Neural cell (in vitro differentiated cells): ENCODE data around the gene MEAF6. TPM values are rescaled to one million over a fixed set of nuclear protein-coding genes. Genes with fewer than 3 reads are reported as not detected.

Experiments
- H2AFZ ChIP-seq: fragments of 200-600, 300-800 bp; sonication (generic), shearing (Covaris generic); 2 replicates; pipeline ENCODE4 v1.6.0; 2014; ENCODE audit warnings: low read depth, mild to moderate bottlenecking, antibody characterized with exemption, low read length, moderate library complexity
- H3F3A ChIP-seq: fragments of 200-600 bp; shearing (Covaris generic); 2 replicates; pipeline ENCODE4 v1.6.1; 2016; ENCODE audit warnings: mild to moderate bottlenecking, moderate library complexity, mixed read lengths, antibody characterized with exemption, low read length; ENCODE audit not compliant: insufficient read depth, poor library complexity, severe bottlenecking
- H3K27ac ChIP-seq: fragments of 200-600, 300-800 bp; sonication (generic), shearing (Covaris generic); 2 replicates; pipeline ENCODE4 v1.5.1; 2014; ENCODE audit warnings: mild to moderate bottlenecking, low read length, moderate library complexity
- H3K27me3 ChIP-seq: fragments of 300-800, 200-600 bp; sonication (generic), shearing (Covaris generic); 2 replicates; pipeline ENCODE4 v1.6.0; 2014; ENCODE audit warnings: mild to moderate bottlenecking, low read depth, low read length, moderate library complexity; ENCODE audit not compliant: insufficient read depth
- H3K36me3 ChIP-seq: fragments of 300-800, 200-600 bp; sonication (generic), shearing (Covaris generic); 2 replicates; pipeline ENCODE4 v1.5.1; 2014; ENCODE audit warnings: mild to moderate bottlenecking, antibody characterized with exemption, low read length, moderate library complexity; ENCODE audit not compliant: insufficient read depth
- H3K4me2 ChIP-seq: fragments of 300-800, 200-600 bp; sonication (generic), shearing (Covaris generic); 2 replicates; pipeline ENCODE4 v1.6.0; 2014; ENCODE audit warnings: mild to moderate bottlenecking, low read length
- H3K4me3 ChIP-seq: fragments of 300-800, 200-600 bp; sonication (generic), shearing (Covaris generic); 2 replicates; pipeline ENCODE4 v1.5.1; 2014; ENCODE audit warnings: mild to moderate bottlenecking, low read length, moderate library complexity
- H3K79me2 ChIP-seq: fragments of 200-600 bp; shearing (Covaris generic); replicated peaks from 2 replicates; pipeline ENCODE4 v1.6.0; 2014; ENCODE audit warnings: mild to moderate bottlenecking, low read length, moderate library complexity; ENCODE audit not compliant: insufficient read depth
- H3K9ac ChIP-seq: fragments of 300-800, 200-600 bp; sonication (generic), shearing (Covaris generic); 2 replicates; pipeline ENCODE4 v1.6.1; 2016; ENCODE audit warnings: mild to moderate bottlenecking, low read length, mixed read lengths
- H3K9me2 ChIP-seq: fragments of 200-600 bp; shearing (Covaris generic); 2 replicates; pipeline ENCODE4 v1.6.1; 2016; ENCODE audit warnings: mild to moderate bottlenecking, low read length, mixed read lengths; ENCODE audit not compliant: insufficient read depth
- H3K9me3 ChIP-seq: fragments of 200-600, 300-800 bp; sonication (generic), shearing (Covaris generic); 2 replicates; pipeline ENCODE4 v1.6.1; 2016; ENCODE audit warnings: mild to moderate bottlenecking, mixed run types, low read length, moderate library complexity, mixed read lengths
- H4K20me1 ChIP-seq: fragments of 200-600 bp; shearing (Covaris generic); 2 replicates; pipeline ENCODE4 v1.6.1; 2016; ENCODE audit warnings: mild to moderate bottlenecking, mixed run types; ENCODE audit not compliant: insufficient read depth
- CTCF ChIP-seq: fragments of 450-650 bp; IDR thresholded peaks from 2 replicates; pipeline ENCODE4 v1.5.1; 2014; ENCODE audit warnings: antibody characterized with exemption, mild to moderate bottlenecking, moderate library complexity; ENCODE audit not compliant: poor library complexity, severe bottlenecking
- EP300 ChIP-seq: fragments of 450-650 bp; conservative IDR thresholded peaks from 2 replicates; pipeline ENCODE4 v1.6.1; 2014; ENCODE audit warnings: antibody characterized with exemption, mild to moderate bottlenecking, moderate library complexity; ENCODE audit not compliant: poor library complexity, severe bottlenecking
- EZH2 ChIP-seq: fragments of 200-600, 300-800 bp; shearing (Covaris generic), sonication (generic); IDR thresholded peaks from 2 replicates; pipeline ENCODE4 v1.6.1; 2014; ENCODE audit warnings: antibody characterized with exemption, low read length, borderline replicate concordance, mild to moderate bottlenecking; ENCODE audit not compliant: insufficient read depth, poor library complexity, severe bottlenecking
- MXI1 ChIP-seq: fragments of 450-650 bp; conservative IDR thresholded peaks from 2 replicates; pipeline ENCODE4 v1.6.1; 2014; ENCODE audit warnings: antibody characterized with exemption, mild to moderate bottlenecking; ENCODE audit not compliant: poor library complexity, severe bottlenecking
- POLR2AphosphoS5 ChIP-seq: IDR thresholded peaks from 2 replicates; pipeline ENCODE4 v1.6.1; 2012
- RAD21 ChIP-seq: fragments of 450-650 bp; conservative IDR thresholded peaks from 2 replicates; pipeline ENCODE4 v1.6.1; 2014; ENCODE audit warnings: antibody characterized with exemption, mild to moderate bottlenecking, moderate library complexity
- REST ChIP-seq: IDR thresholded peaks from 2 replicates; pipeline ENCODE4 v1.6.1; 2012; ENCODE audit warnings: borderline replicate concordance
- SMC3 ChIP-seq: fragments of 450-650 bp; conservative IDR thresholded peaks from 2 replicates; pipeline ENCODE4 v1.6.1; 2014; ENCODE audit warnings: antibody characterized with exemption, mild to moderate bottlenecking, moderate library complexity; ENCODE audit not compliant: poor library complexity
- TAF1 ChIP-seq: IDR thresholded peaks from 2 replicates; pipeline ENCODE4 v1.6.1; 2012; ENCODE audit warnings: low read depth
- polyA plus RNA-seq: library from polyadenylated mRNA; depleted of rRNA; stranded (reverse); fragments of >200 nt; gene quantifications from 2 replicates; pipeline ENCODE4 v1.2.3, GENCODE V29; 2014

MEAF6 gene
- polyA plus RNA-seq, 1 donor from 2014 or later: 351 TPM

- TF ChIP-seq EP300 (peak; percentile 33), SMC3 (no peak), RAD21 (peak; percentile 30), MXI1 (peak; percentile 50), REST (no peak), POLR2AphosphoS5 (no peak)
- Histone ChIP-seq H3K9me2 (no peaks in the 10 kb centered on the region), H4K20me1 (no peaks in the 10 kb centered on the region), H2AFZ (no peak within 1 kb of the TSS), H3K4me2 (no peak within 1 kb of the TSS), H3K79me2 (no peaks in the 10 kb centered on the region), H3K4me3 (peak within 1 kb of the TSS; percentile 69), H3K27me3 (peaks cover 6% of the 10 kb centered on the region), H3K27ac (no peak within 1 kb of the TSS), H3F3A (no peaks in the 10 kb centered on the region), H3K9me3 (no peaks in the 10 kb centered on the region), H3K9ac (peak within 1 kb of the TSS; percentile 54), H3K36me3 (no peaks in the 10 kb centered on the region)
Observed at GRCh38 chr1:37474046-37474696, 40.4 kb downstream of the MEAF6 start, which contains the start of gene ZC3H12A. ZC3H12A (plus strand) TSS chr1:37474580; CDS start chr1:37475497, 917 bp downstream.

- peak overlapping the region; percentile 54 for H3K9ac ChIP-seq
- no peak overlapping the region for H3K27ac ChIP-seq
- TF ChIP-seq CTCF: no peak
- no peak for TF ChIP-seq EZH2
- TF ChIP-seq MXI1: no peak
- no peak for TF ChIP-seq REST
- TF ChIP-seq SMC3: no peak
- no peak for TF ChIP-seq TAF1
- TF ChIP-seq POLR2AphosphoS5: no peak
- no peak for TF ChIP-seq RAD21
- no peak for TF ChIP-seq EP300
- H3K9me3 ChIP-seq: no peaks in the 10 kb centered on the region
- H3K9me2 ChIP-seq: no peaks in the 10 kb centered on the region
- H3K79me2 ChIP-seq: no peaks in the 10 kb centered on the region
- H4K20me1 ChIP-seq: no peaks in the 10 kb centered on the region
- peaks cover 6% of the 10 kb centered on the region for H3K27me3 ChIP-seq
- no peak overlapping the region for H2AFZ ChIP-seq
- no peaks in the 10 kb centered on the region for H3F3A ChIP-seq
- no peak overlapping the region for H3K4me2 ChIP-seq
- no peaks in the 10 kb centered on the region for H3K36me3 ChIP-seq
- H3K4me3 ChIP-seq: peak overlapping the region; percentile 69
Observed at GRCh38 chr1:37473431-37474045, 41.0 kb downstream of the MEAF6 start.
